ENCODE data around the gene CDH4.

Gene CDH4

GRCh38 chr20:61640131-61640870, 388.2 kb downstream of the CDH4 start:
- Histone ChIP-seq H3K36me3 (ENCODE audit: control insufficient read depth, insufficient read depth, low read length) (no peaks in the 10 kb centered on the region), H3K4me1 (ENCODE audit: control insufficient read depth, insufficient read depth, low read length, poor library complexity, severe bottlenecking) (no peaks in the 10 kb centered on the region), H3K4me3 (ENCODE audit: extremely low read depth, insufficient read depth, low read length, poor library complexity, severe bottlenecking) (no peak overlapping the region), H3K9me3 (ENCODE audit: control insufficient read depth, low read length) (peaks cover 6% of the 10 kb centered on the region), H3K27ac (ENCODE audit: low read depth, low read length, severe bottlenecking) (no peak overlapping the region)
- 88 to 90% methylated on average over 21 to 22 of the region's 23 CpGs for WGBS, 2 experiments (ENCODE audit: insufficient coverage in 2 of 2)

DNA sequence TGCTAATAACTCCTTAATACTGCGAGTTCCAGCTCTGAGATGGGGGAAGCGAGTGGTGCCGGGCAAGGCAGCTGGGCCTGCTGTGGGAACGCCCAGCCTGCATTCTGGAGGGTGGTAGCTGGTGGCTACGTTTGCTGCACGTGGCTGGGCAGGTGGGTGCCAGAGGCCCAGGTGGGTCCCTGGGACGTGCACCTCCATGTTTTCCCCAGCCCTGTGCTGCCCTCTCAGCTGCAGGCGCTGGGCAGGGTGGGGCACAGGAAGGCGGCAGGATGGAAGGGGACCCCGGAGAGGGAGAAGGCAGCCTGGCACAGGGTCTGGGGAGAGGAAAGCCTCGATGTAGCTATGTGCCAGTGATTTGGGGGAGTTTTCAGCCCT, 388.8 kb downstream of the CDH4 start:
- H3K27ac ChIP-seq (ENCODE audit: low read depth, low read length, severe bottlenecking): no peak overlapping the region
- H3K4me3 ChIP-seq (ENCODE audit: extremely low read depth, insufficient read depth, low read length, poor library complexity, severe bottlenecking): no peak overlapping the region
- H3K4me1 ChIP-seq (ENCODE audit: control insufficient read depth, insufficient read depth, low read length, poor library complexity, severe bottlenecking): no peaks in the 10 kb centered on the region
- H3K36me3 ChIP-seq (ENCODE audit: control insufficient read depth, insufficient read depth, low read length): no peaks in the 10 kb centered on the region
- WGBS, 2 experiments (ENCODE audit: insufficient coverage in 2 of 2): 88 to 92% methylated on average over 7 to 11 of the region's 11 CpGs
- H3K9me3 ChIP-seq (ENCODE audit: control insufficient read depth, low read length): peaks cover 6% of the 10 kb centered on the region

DNA sequence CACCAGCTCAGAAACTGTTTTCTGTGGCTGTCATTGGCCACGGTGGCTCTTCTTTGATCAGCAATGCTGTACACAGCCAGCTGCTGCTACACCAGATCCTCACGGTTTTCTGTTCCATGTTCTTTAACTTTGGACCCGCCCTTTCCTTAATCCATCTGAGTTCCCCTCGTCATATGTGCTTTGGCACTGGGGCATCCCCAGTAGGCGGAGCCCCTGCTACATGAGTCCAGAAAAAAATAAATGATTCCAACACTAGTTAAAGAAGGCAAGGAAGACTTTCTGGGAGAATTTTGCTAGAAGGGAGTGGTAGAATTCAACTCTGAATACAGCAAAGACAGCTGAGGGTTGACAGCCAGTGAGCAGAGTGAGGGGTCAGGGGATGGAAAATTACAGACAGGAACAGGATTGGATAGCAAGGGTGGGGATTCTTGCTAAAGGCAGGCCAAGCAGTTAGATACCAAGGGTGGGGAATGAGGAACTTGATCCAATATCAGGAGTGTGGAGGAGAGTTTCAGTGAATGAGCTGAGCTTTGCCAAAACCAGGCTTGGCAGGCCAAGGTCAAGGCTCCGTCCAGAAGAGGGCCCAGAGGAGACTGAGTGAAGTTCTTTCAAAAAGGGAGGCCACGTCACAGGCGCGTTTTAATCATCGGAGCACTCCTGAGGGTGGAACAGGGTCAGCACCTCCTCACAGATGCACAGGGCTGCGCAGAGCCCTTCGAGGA, 391.8 kb downstream of the CDH4 start:
- H3K36me3 ChIP-seq (ENCODE audit: control insufficient read depth, insufficient read depth, low read length): no peaks in the 10 kb centered on the region
- no peak overlapping the region for H3K27ac ChIP-seq (ENCODE audit: low read depth, low read length, severe bottlenecking)
- no peak overlapping the region for H3K4me3 ChIP-seq (ENCODE audit: extremely low read depth, insufficient read depth, low read length, poor library complexity, severe bottlenecking)
- peaks cover 6% of the 10 kb centered on the region for H3K9me3 ChIP-seq (ENCODE audit: control insufficient read depth, low read length)
- 87 to 90% methylated on average over 9 to 12 of the region's 12 CpGs for WGBS, 2 experiments (ENCODE audit: insufficient coverage in 2 of 2)
- H3K4me1 ChIP-seq (ENCODE audit: control insufficient read depth, insufficient read depth, low read length, poor library complexity, severe bottlenecking): no peaks in the 10 kb centered on the region

DNA sequence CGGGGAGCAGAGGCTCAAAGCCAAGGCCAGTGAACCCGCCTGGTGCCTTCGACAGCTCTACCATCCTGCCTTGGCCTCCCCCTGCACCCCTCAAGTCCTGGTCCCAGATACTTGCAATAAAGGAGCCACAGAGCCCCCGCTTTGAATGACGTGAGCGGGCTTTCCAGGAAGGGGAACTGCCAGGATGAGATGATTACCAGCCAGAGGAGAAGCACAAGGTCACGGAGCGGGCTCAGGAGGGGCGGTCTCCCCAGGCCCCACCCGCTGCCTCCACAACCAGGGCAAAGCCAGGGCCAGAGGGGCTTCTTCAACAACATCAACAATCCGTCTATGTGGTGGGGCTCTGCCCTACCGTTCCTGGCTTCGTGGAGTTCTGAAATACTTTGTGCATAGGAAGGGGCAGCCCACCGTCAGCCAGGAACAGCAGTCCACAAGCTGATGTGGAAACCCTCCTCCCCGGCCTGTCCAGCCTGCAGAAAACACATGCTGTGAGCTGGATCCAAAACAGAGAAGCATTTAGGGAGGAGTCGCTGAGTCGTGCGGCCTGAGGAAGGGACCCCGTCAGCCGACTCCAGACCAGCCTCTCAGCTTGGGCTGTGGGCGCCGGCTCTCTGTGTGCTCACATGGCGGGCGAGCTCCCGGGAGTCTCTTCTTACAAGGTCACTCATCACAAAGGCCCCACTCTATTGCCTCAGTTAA, 392.5 kb downstream of the CDH4 start:
- H3K9me3 ChIP-seq (ENCODE audit: control insufficient read depth, low read length): peaks cover 6% of the 10 kb centered on the region
- no peaks in the 10 kb centered on the region for H3K4me1 ChIP-seq (ENCODE audit: control insufficient read depth, insufficient read depth, low read length, poor library complexity, severe bottlenecking)
- H3K36me3 ChIP-seq (ENCODE audit: control insufficient read depth, insufficient read depth, low read length): no peaks in the 10 kb centered on the region
- no peak overlapping the region for H3K4me3 ChIP-seq (ENCODE audit: extremely low read depth, insufficient read depth, low read length, poor library complexity, severe bottlenecking)
- no peak overlapping the region for H3K27ac ChIP-seq (ENCODE audit: low read depth, low read length, severe bottlenecking)
- 80 to 89% methylated on average over 20 to 24 of the region's 25 CpGs for WGBS, 2 experiments (ENCODE audit: insufficient coverage in 2 of 2)

DNA sequence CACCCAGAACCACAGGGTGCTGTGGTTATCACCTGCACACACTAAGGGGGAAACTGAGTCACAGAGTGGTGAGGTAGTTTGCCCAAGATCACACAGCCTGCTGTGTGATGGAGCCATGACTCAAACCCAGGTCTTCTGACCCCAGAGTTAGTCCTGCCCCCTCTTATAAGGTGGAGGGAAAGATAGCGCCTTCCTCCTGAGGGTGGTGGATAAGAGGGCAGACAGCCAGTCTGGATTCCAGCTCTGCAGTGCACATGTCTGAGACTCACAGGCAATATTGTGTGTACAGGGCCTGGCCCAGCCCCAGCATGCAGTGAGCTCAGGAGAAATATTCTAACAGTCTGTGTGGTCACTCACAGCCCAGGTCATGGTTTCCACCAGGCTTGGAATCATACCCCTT, 393.7 kb downstream of the CDH4 start:
- WGBS, 2 experiments (ENCODE audit: insufficient coverage in 2 of 2): 86 to 100% methylated on average over 1 of the region's 1 CpG
- Histone ChIP-seq H3K4me3 (ENCODE audit: extremely low read depth, insufficient read depth, low read length, poor library complexity, severe bottlenecking) (no peak overlapping the region), H3K27ac (ENCODE audit: low read depth, low read length, severe bottlenecking) (no peak overlapping the region), H3K36me3 (ENCODE audit: control insufficient read depth, insufficient read depth, low read length) (no peaks in the 10 kb centered on the region), H3K9me3 (ENCODE audit: control insufficient read depth, low read length) (peaks cover 6% of the 10 kb centered on the region), H3K4me1 (ENCODE audit: control insufficient read depth, insufficient read depth, low read length, poor library complexity, severe bottlenecking) (no peaks in the 10 kb centered on the region)

GRCh38 chr20:61646453-61646852, 394.4 kb downstream of the CDH4 start:
- Histone ChIP-seq H3K4me1 (ENCODE audit: control insufficient read depth, insufficient read depth, low read length, poor library complexity, severe bottlenecking) (no peaks in the 10 kb centered on the region), H3K36me3 (ENCODE audit: control insufficient read depth, insufficient read depth, low read length) (no peaks in the 10 kb centered on the region), H3K4me3 (ENCODE audit: extremely low read depth, insufficient read depth, low read length, poor library complexity, severe bottlenecking) (no peak overlapping the region), H3K9me3 (ENCODE audit: control insufficient read depth, low read length) (peaks cover 6% of the 10 kb centered on the region), H3K27ac (ENCODE audit: low read depth, low read length, severe bottlenecking) (no peak overlapping the region)
- 85 to 95% methylated on average over 4 to 7 of the region's 8 CpGs for WGBS, 2 experiments (ENCODE audit: insufficient coverage in 2 of 2)

GRCh38 chr20:61646986-61647385, 394.9 kb downstream of the CDH4 start:
- no peaks in the 10 kb centered on the region for H3K36me3 ChIP-seq (ENCODE audit: control insufficient read depth, insufficient read depth, low read length)
- no peaks in the 10 kb centered on the region for H3K4me1 ChIP-seq (ENCODE audit: control insufficient read depth, insufficient read depth, low read length, poor library complexity, severe bottlenecking)
- H3K27ac ChIP-seq (ENCODE audit: low read depth, low read length, severe bottlenecking): no peak overlapping the region
- H3K9me3 ChIP-seq (ENCODE audit: control insufficient read depth, low read length): peaks cover 6% of the 10 kb centered on the region
- WGBS, 2 experiments (ENCODE audit: insufficient coverage in 2 of 2): 82 to 87% methylated on average over 5 to 8 of the region's 8 CpGs
- H3K4me3 ChIP-seq (ENCODE audit: extremely low read depth, insufficient read depth, low read length, poor library complexity, severe bottlenecking): no peak overlapping the region

DNA sequence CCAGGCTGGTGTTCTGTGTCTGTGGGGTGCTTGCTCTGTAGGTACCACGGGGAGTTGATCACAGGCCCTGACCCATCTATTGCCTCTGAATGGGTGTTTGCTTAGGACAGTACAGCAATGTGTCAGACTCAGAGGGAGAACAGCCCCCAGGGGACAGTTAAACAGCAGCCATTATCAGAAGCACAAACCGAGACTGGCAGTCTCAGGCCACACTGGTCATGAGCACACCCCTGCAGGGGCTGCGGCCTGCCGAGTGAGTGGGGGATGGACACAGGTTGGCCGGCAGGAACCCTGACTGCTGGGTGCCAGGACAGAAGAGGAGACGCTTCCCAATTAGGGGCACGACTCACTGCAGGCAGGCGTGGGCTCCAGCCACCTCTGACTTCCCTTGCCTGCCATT, 395.6 kb downstream of the CDH4 start:
- 66 to 68% methylated on average over 5 to 8 of the region's 8 CpGs for WGBS, 2 experiments (ENCODE audit: insufficient coverage in 2 of 2)
- H3K36me3 ChIP-seq (ENCODE audit: control insufficient read depth, insufficient read depth, low read length): no peaks in the 10 kb centered on the region
- H3K27ac ChIP-seq (ENCODE audit: low read depth, low read length, severe bottlenecking): no peak overlapping the region
- H3K4me3 ChIP-seq (ENCODE audit: extremely low read depth, insufficient read depth, low read length, poor library complexity, severe bottlenecking): no peak overlapping the region
- H3K4me1 ChIP-seq (ENCODE audit: control insufficient read depth, insufficient read depth, low read length, poor library complexity, severe bottlenecking): no peaks in the 10 kb centered on the region
- peaks cover 4% of the 10 kb centered on the region for H3K9me3 ChIP-seq (ENCODE audit: control insufficient read depth, low read length)

DNA sequence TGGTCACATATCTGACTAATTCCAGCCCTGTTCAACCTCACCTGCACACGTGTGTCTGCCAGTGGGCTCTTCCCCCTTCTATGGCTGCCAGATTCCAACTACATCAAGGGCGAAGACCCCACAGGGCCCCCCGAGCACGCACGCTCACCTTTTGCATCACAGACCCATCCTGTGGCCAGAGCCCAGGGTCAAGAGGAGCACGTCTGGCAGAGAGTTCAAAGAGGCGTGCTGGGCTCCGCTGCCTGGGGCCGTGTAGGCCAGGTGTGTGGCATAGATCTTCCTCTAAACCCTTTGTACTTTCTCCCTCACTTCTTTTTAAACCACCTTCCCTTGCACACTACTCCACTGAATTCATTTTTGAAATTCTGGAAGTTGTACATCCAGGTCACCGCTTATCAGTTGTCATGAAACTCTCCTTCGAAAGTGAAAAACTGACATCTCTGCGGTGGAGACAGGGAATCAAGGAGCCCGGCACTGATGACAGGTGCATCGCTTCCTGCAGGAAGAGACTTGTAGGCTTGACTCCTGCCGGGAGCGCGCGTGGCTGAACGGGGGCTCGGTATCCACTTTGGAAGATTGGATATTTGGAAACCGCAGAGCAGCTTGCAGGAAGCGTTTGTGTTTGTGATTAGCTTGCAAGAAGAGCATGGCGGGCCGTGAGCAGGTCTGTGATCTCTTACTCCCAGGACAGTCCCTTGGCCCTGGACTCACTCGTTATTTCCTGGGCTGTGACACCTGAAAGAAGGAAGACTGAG, 397.2 kb downstream of the CDH4 start:
- H3K9me3 ChIP-seq (ENCODE audit: control insufficient read depth, low read length): no peaks in the 10 kb centered on the region
- 94 to 95% methylated on average over 25 of the region's 25 CpGs for WGBS, 2 experiments (ENCODE audit: insufficient coverage in 2 of 2)
- H3K27ac ChIP-seq (ENCODE audit: low read depth, low read length, severe bottlenecking): no peak overlapping the region
- no peaks in the 10 kb centered on the region for H3K4me1 ChIP-seq (ENCODE audit: control insufficient read depth, insufficient read depth, low read length, poor library complexity, severe bottlenecking)
- no peaks in the 10 kb centered on the region for H3K36me3 ChIP-seq (ENCODE audit: control insufficient read depth, insufficient read depth, low read length)
- H3K4me3 ChIP-seq (ENCODE audit: extremely low read depth, insufficient read depth, low read length, poor library complexity, severe bottlenecking): no peak overlapping the region

GRCh38 chr20:61649860-61650162, 397.8 kb downstream of the CDH4 start:
- Histone ChIP-seq H3K27ac (ENCODE audit: low read depth, low read length, severe bottlenecking) (no peak overlapping the region), H3K36me3 (ENCODE audit: control insufficient read depth, insufficient read depth, low read length) (no peaks in the 10 kb centered on the region), H3K4me1 (ENCODE audit: control insufficient read depth, insufficient read depth, low read length, poor library complexity, severe bottlenecking) (no peaks in the 10 kb centered on the region), H3K4me3 (ENCODE audit: extremely low read depth, insufficient read depth, low read length, poor library complexity, severe bottlenecking) (no peak overlapping the region), H3K9me3 (ENCODE audit: control insufficient read depth, low read length) (no peaks in the 10 kb centered on the region)
- WGBS, 2 experiments (ENCODE audit: insufficient coverage in 2 of 2): 93 to 97% methylated on average over 7 to 8 of the region's 8 CpGs

All from mesodermal cell (in vitro differentiated cells).